ENCODE data around the gene AJM1. TPM values are rescaled to one million over a fixed set of nuclear protein-coding genes. Genes with fewer than 3 reads are reported as not detected.

Gene AJM1
- total RNA-seq, 1 donor from 2014 or later = 0.80 TPM

DNA sequence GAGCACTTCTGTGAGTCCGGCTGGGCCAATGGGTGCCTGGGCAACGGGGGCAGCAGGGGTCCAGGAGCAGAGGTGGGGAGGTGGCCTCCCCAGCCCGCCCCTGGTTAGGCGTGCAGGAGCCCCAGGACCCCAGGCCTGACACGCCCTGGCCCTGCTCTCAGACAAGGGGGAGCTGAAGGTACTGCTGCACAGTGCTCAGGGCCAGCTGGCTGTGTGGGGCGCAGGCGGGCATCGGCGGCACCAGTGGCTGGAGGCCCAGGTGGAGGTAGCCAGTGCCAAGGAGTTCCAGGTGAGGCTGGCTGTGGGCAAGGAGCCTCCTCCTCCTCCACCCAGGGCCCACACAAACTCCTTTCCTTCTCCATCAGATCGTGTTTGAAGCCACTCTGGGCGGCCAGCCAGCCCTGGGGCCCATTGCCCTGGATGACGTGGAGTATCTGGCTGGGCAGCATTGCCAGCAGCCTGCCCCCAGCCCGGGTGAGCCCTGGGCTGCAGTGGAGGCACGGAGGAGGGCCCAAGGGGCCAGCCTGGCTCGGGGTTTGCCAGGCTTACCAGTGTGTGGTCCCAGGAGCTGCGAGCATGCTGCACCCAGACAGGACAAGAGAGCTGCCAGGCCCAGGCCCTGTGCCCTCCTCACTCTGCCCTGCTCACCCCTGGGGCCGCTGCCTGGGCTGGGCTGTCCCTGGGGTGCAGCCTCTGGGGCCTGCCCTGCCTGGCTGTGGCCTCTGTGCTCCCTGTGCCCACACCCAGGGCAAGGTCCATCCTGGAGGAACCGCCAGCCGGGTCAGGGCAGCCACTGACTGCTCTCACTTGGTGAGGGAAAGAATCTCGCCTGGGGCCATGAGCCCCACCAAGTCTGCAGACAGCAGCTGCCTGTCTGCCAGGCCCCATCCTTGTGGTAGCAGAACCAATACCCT lies 16.8 kb downstream of the AJM1 start:
- Mint-ChIP-seq H3K4me1 (ENCODE audit: unreplicated experiment) (no peaks in the 10 kb centered on the region), H3K27me3 (ENCODE audit: unreplicated experiment) (peaks cover 7% of the 10 kb centered on the region), H3K9me3 (ENCODE audit: unreplicated experiment) (no peaks in the 10 kb centered on the region), H3K4me3 (ENCODE audit: unreplicated experiment) (no peak overlapping the region), H3K36me3 (ENCODE audit: low read depth, unreplicated experiment) (peaks cover 5% of the 10 kb centered on the region), H3K27ac (ENCODE audit: unreplicated experiment) (no peak overlapping the region)
- no peak for DNase-seq (ENCODE audit: low spot score)
- TF ChIP-seq, protein P1, sequence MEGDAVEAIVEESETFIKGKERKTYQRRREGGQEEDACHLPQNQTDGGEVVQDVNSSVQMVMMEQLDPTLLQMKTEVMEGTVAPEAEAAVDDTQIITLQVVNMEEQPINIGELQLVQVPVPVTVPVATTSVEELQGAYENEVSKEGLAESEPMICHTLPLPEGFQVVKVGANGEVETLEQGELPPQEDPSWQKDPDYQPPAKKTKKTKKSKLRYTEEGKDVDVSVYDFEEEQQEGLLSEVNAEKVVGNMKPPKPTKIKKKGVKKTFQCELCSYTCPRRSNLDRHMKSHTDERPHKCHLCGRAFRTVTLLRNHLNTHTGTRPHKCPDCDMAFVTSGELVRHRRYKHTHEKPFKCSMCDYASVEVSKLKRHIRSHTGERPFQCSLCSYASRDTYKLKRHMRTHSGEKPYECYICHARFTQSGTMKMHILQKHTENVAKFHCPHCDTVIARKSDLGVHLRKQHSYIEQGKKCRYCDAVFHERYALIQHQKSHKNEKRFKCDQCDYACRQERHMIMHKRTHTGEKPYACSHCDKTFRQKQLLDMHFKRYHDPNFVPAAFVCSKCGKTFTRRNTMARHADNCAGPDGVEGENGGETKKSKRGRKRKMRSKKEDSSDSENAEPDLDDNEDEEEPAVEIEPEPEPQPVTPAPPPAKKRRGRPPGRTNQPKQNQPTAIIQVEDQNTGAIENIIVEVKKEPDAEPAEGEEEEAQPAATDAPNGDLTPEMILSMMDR (IDR thresholded peaks at IDR 0.05; ENCODE audit: unreplicated experiment) = no peak

DNA sequence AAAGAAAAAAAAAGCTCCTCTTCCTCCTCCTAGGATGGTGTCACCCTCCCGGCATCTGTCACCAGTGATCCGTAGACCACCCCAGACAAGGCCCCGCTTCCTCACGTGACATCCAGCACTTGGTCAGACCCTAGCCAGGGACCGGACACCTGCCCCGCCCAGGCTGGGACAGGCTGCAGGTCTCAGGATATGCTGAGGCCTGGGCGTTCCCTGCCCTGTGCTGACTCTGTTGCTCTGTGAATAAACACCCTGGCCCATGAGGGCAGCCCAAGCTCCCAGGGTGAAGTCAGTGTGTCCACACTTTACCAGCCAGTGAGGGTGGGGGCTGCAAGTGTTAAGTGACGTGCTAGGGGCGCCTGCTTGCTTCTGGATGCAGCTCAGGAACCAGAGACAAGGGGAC lies 18.3 kb downstream of the AJM1 start:
- Mint-ChIP-seq H3K4me1 (ENCODE audit: unreplicated experiment) (peaks cover 6% of the 10 kb centered on the region), H3K27ac (ENCODE audit: unreplicated experiment) (no peak overlapping the region), H3K9me3 (ENCODE audit: unreplicated experiment) (no peaks in the 10 kb centered on the region), H3K4me3 (ENCODE audit: unreplicated experiment) (no peak overlapping the region), H3K27me3 (ENCODE audit: unreplicated experiment) (peaks cover 14% of the 10 kb centered on the region), H3K36me3 (ENCODE audit: low read depth, unreplicated experiment) (peaks cover 8% of the 10 kb centered on the region)
- TF ChIP-seq, protein P1 (IDR thresholded peaks at IDR 0.05; ENCODE audit: unreplicated experiment) = no peak
- DNase-seq (ENCODE audit: low spot score) = no peak

DNA sequence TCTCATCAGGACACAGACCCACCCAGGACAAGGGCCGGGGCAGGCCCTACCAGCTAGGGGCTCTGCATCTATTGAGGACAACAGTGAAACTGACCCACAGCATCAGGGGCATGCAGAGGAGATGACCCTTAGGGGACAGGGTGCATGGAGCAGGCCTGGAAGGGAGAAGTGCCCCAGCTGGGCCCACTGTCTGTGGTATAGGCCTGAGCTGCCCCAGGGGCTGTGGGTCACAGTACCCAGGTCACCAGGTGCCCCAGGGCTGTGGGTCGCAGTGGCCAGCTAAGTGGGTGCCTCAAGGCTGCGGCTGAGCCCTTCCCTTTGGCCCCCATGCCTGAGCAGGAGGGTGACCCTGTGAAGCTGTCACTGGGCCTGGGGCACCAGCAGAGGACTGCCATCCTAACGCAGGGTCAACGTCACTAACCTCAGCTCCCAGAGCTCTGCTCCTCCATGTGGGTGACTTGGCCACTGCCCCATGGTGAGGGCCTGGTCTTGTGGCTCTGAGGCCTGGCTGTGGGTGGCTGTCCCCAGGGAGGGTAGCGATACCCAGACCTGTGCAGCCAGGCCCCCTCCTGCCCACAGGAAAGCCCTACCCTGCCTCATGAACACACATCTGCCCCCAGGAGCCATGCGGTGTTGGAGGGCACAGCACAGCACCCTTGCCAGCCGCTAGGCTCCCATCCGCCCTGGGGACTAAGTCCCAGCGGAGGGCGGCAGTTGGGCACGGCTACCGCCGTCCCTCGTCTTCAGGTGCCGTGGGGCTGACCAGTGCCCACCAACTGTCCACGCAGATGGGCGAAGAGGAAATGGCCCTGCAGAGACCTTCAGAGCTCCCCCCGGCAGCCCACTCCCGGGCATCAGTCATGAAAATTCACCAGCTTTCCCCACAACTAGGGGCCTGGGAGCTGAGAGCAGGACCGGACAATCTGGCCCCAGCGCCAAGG lies 18.9 kb downstream of the AJM1 start:
- Mint-ChIP-seq H3K27me3 (ENCODE audit: unreplicated experiment) (peaks cover 14% of the 10 kb centered on the region), H3K36me3 (ENCODE audit: low read depth, unreplicated experiment) (peaks cover 8% of the 10 kb centered on the region), H3K9me3 (ENCODE audit: unreplicated experiment) (no peaks in the 10 kb centered on the region), H3K4me3 (ENCODE audit: unreplicated experiment) (no peak overlapping the region), H3K27ac (ENCODE audit: unreplicated experiment) (no peak overlapping the region), H3K4me1 (ENCODE audit: unreplicated experiment) (peaks cover 6% of the 10 kb centered on the region)
- DNase-seq (ENCODE audit: low spot score) = no peak
- TF ChIP-seq, protein P1 (IDR thresholded peaks at IDR 0.05; ENCODE audit: unreplicated experiment) = no peak

DNA sequence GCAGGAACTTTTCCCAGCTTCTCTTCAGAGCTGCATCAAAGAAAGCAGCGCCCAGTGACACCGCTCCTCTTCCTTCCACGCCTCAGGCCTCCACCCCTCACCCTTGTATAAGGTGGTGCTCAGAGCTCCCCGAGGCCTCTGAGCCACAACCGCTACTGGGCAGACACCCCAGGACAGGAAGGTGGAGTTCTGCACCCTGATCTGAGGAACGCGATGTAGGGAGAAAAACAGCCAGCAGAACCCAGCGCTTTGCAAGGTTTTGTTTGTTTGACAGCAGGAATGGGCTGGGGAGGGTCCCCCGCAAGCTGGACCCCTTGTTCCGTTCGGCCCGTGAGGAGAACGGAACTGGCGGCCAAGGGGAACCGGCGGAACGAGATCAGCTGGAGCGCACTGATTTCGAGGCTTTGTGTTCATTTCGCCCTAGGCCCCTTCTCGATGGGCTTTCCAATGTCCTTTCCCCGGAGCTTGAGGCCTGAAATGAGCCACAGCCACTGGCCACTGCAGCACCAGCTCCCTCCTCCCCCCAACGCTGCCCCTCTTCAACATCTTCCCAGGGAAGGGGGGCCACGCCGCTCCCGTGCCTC lies 19.7 kb downstream of the AJM1 start:
- Mint-ChIP-seq H3K36me3 (ENCODE audit: low read depth, unreplicated experiment) (peaks cover 8% of the 10 kb centered on the region), H3K4me3 (ENCODE audit: unreplicated experiment) (peak overlapping the region; percentile 47), H3K9me3 (ENCODE audit: unreplicated experiment) (no peaks in the 10 kb centered on the region), H3K4me1 (ENCODE audit: unreplicated experiment) (peaks cover 6% of the 10 kb centered on the region), H3K27me3 (ENCODE audit: unreplicated experiment) (peaks cover 14% of the 10 kb centered on the region), H3K27ac (ENCODE audit: unreplicated experiment) (no peak overlapping the region)
- TF ChIP-seq, protein P1 (IDR thresholded peaks at IDR 0.05; ENCODE audit: unreplicated experiment) = no peak
- no peak for DNase-seq (ENCODE audit: low spot score)

Data from endothelial cell (in vitro differentiated cells).